Spleen (tissue), 11 donors: ENCODE data around the gene ST8SIA6. TPM values are rescaled to one million over a fixed set of nuclear protein-coding genes. Genes with fewer than 3 reads are reported as not detected.

ENCODE experiments used
- DNase-seq: peaks from one replicate; pipeline ENCODE4 v3.0.0-alpha.2; 2020
- H3K27ac ChIP-seq, 8 donors: fragments of 200-600 bp; sonication (generic) in 7 of 8; 1 replicate in 4 of 8; 2 replicates in 4 of 8; pipeline versions ENCODE4 v1.5.0 to v1.8.0; 2016 to 2021; ENCODE audit warnings: inconsistent platforms in 4 of 8, mild to moderate bottlenecking in 4 of 8, moderate library complexity in 1 of 8
- H3K27me3 ChIP-seq, 7 donors: fragments of 200-600 bp; sonication (generic) in 6 of 7; replicated peaks in 1 of 7; 1 replicate in 4 of 7; 2 replicates in 3 of 7; pipeline versions ENCODE4 v1.5.0 to v1.8.0; 2016 to 2021; ENCODE audit warnings: inconsistent platforms in 3 of 7, mild to moderate bottlenecking in 1 of 7
- H3K36me3 ChIP-seq, 6 donors: fragments of 200-600 bp; sonication (generic) in 5 of 6; 1 replicate in 4 of 6; 2 replicates in 2 of 6; pipeline versions ENCODE4 v1.5.0 to v1.8.0; 2016 to 2021; ENCODE audit warnings: inconsistent platforms in 2 of 6
- H3K4me1 ChIP-seq, 6 donors: fragments of 200-600 bp; sonication (generic) in 5 of 6; 1 replicate in 3 of 6; 2 replicates in 3 of 6; pipeline versions ENCODE4 v1.5.0 to v1.8.0; 2016 to 2021; ENCODE audit warnings: inconsistent platforms in 3 of 6
- H3K4me3 ChIP-seq, 8 donors: fragments of 200-600 bp; sonication (generic) in 7 of 8; 1 replicate in 4 of 8; 2 replicates in 4 of 8; pipeline versions ENCODE4 v1.5.0 to v1.8.0; 2016 to 2021; ENCODE audit warnings: inconsistent platforms in 4 of 8, mild to moderate bottlenecking in 4 of 8, moderate library complexity in 2 of 8
- H3K9me3 ChIP-seq, 8 donors: fragments of 200-600 bp; sonication (generic) in 7 of 8; 1 replicate in 4 of 8; 2 replicates in 4 of 8; pipeline versions ENCODE4 v1.5.0 to v1.8.0; 2016 to 2021; ENCODE audit warnings: inconsistent platforms in 4 of 8
- POLR2A ChIP-seq, 3 donors: fragments of 450-650 bp; IDR thresholded peaks; one replicate each; pipeline ENCODE4 v1.5.1; 2017; ENCODE audit warnings: antibody characterized with exemption in 3 of 3, mild to moderate bottlenecking in 1 of 3
- POLR2AphosphoS5 ChIP-seq, 3 donors: sonication (generic); formaldehyde crosslinking; IDR thresholded peaks; one replicate each; pipeline ENCODE4 v1.5.1; 2017; ENCODE audit warnings: antibody characterized with exemption in 3 of 3
- WGBS, 5 donors: extraction: QIAGEN DNeasy Blood & Tissue Kit in 3 of 5; methylation state at CpG; one replicate each; pipeline versions ENCODE4 v1.1.5 to v1.1.7; 2013 to 2018; 5-methylcytosine and 5-hydroxymethylcytosine counted together
- intact Hi-C: fragments of 100-400 bp; cut with DNase I; formaldehyde crosslinking; loops from one replicate; pipeline ENCODE4 v1.15.0; 2023; ENCODE audit warnings: low total_unique reads
- polyA plus RNA-seq, 3 donors: library from polyadenylated mRNA; stranded (reverse); fragments of 200-250 nt; gene quantifications; one replicate each; pipeline ENCODE4 v1.2.1, GENCODE V29; 2013
- total RNA-seq, 7 donors: library from RNA; depleted of rRNA in 3 of 7; stranded (reverse); fragments of >200 nt in 3 of 7; fragmentation: NEBNext Ultra II Directional in 4 of 7; extraction: Animal tissue kit (Norgen Biotek cat#: 25700) in 4 of 7; gene quantifications; one replicate each; pipeline versions ENCODE4 v1.1.0 to v1.2.1, GENCODE V29; 2016 to 2021
- TF ChIP-seq, protein P1 (sequence below), 11 experiments: fragments of 200-600 bp in 7 of 11; fragments of 450-650 bp in 4 of 11; sonication (generic) in 4 of 11; IDR thresholded peaks in 8 of 11; conservative IDR thresholded peaks in 3 of 11; 1 replicate in 7 of 11; 2 replicates in 4 of 11; pipeline versions ENCODE4 v1.4.0 to v1.8.0; 2016 to 2021; ENCODE audit warnings: antibody characterized with exemption in 11 of 11, inconsistent platforms in 4 of 11, mild to moderate bottlenecking in 1 of 11
- donor health status: healthy with polysubstance abuse.
- donor health status: DM: no; HTN: no; CAD: no; lungs with moderate emphysema.
- donor health status: DM: no; HTN: no; CAD: no.
- donor health status: Bipolar disorder and iron deficiency.
- donor health status: healthy.
- donor health status: DM: no; HTN: no; CAD: no.
- donor health status: DM: yes; HTN: yes; CAD: no.

Gene ST8SIA6
- total and polyA plus RNA-seq, 10 donors: 0.02 to 1.2 (median 1.0) TPM; not detected in 3

DNA sequence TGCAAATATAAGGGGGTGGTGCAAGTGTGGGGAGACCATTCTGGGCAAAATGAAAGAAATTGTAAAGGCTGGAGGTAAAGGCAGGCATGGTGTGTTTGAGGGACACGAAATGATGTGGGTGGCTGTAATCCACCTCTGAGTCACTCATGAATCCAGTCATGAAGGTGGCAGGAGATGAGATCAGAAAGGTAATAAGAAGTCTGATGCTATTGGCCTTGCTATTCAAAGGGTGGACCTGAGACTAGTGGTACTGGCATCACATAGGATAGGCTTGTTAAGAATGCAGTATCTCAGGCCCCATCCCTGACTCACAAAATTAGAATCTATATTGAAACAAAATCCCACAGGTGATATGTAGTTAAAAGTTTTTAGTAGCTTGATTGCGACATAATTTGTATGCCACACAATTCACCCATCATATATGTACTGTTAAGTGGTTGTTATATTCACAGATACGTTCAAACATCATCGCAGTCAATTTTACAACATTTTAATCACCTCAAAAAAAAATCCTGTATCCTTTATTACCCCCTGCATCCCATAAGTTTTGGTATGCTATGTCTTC lies 85.6 kb downstream of the ST8SIA6 start:
- H3K4me3 ChIP-seq: no peak overlapping the region
- no peak overlapping the region for H3K27ac ChIP-seq
- WGBS, 5 donors: 90 to 95% (median 90%) methylated on average over 4 of the region's 4 CpGs
- DNase-seq: no peak
- no peaks in the 10 kb centered on the region for H3K36me3 ChIP-seq
- intact Hi-C loops: no loop called here
- H3K27me3 ChIP-seq: no peaks in the 10 kb centered on the region
- H3K9me3 ChIP-seq: peaks cover 0 to 13% (median 2%) of the 10 kb centered on the region in 8 donors
- H3K4me1 ChIP-seq: no peaks in the 10 kb centered on the region
- TF ChIP-seq, protein P1, sequence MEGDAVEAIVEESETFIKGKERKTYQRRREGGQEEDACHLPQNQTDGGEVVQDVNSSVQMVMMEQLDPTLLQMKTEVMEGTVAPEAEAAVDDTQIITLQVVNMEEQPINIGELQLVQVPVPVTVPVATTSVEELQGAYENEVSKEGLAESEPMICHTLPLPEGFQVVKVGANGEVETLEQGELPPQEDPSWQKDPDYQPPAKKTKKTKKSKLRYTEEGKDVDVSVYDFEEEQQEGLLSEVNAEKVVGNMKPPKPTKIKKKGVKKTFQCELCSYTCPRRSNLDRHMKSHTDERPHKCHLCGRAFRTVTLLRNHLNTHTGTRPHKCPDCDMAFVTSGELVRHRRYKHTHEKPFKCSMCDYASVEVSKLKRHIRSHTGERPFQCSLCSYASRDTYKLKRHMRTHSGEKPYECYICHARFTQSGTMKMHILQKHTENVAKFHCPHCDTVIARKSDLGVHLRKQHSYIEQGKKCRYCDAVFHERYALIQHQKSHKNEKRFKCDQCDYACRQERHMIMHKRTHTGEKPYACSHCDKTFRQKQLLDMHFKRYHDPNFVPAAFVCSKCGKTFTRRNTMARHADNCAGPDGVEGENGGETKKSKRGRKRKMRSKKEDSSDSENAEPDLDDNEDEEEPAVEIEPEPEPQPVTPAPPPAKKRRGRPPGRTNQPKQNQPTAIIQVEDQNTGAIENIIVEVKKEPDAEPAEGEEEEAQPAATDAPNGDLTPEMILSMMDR (IDR thresholded peaks at IDR 0.05 in 8 of 11, conservative IDR thresholded peaks at IDR 0.05 in 3 of 11): no peak
- TF ChIP-seq POLR2AphosphoS5 (IDR thresholded peaks at IDR 0.05): no peak
- TF ChIP-seq POLR2A (IDR thresholded peaks at IDR 0.05): no peak

DNA sequence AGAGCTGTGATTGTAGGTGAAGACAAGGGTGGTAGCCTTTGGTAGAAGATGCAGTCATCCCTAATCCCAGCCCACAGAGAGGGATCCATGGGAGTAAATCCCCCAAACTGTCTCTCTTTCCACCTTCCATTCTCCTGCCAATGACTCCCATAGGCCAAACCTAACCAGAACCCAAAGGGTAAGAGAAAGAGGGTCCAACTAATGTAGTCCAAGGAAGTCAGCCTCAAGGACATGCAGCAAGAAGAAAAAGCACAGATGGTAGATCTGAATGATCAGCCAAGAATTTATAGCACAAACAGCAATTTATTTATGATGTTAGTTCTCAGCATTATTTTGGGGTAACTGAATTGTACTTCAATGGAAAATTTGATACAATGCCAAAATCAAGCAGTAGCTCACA lies 87.7 kb downstream of the ST8SIA6 start:
- Histone ChIP-seq H3K27me3 (no peaks in the 10 kb centered on the region), H3K9me3 (peaks cover 0 to 13% (median 2%) of the 10 kb centered on the region in 8 donors), H3K36me3 (no peaks in the 10 kb centered on the region), H3K4me3 (no peak overlapping the region), H3K27ac (no peak overlapping the region), H3K4me1 (no peaks in the 10 kb centered on the region)
- intact Hi-C loops: no loop called here
- TF ChIP-seq POLR2A (IDR thresholded peaks at IDR 0.05): no peak
- TF ChIP-seq, protein P1 (IDR thresholded peaks at IDR 0.05 in 8 of 11, conservative IDR thresholded peaks at IDR 0.05 in 3 of 11): no peak
- no peak for TF ChIP-seq POLR2AphosphoS5 (IDR thresholded peaks at IDR 0.05)
- no peak for DNase-seq

DNA sequence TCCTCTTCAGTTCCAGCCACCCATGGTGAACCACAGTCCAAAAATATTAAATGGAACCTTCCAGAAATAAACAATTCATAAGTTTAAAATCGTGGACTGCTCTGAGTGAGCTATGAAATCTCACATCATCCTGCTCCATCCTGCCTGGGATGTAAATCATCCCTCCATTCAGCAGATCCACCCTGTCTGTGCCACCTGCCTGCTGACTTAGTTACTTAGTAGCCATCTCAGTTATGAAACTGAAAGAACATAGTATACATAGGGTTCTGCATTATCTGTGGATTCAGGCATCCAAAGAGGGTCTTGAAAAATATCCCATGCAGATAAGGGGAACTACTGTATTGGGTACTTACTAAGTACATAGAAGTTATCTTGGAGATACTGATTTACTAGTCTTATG lies 89.0 kb downstream of the ST8SIA6 start:
- WGBS, 5 donors: 65 to 79% (median 70%) methylated on average over 1 of the region's 1 CpG
- Histone ChIP-seq H3K4me1 (no peaks in the 10 kb centered on the region), H3K9me3 (peaks cover 0 to 13% (median 2%) of the 10 kb centered on the region in 8 donors), H3K36me3 (no peaks in the 10 kb centered on the region), H3K4me3 (no peak overlapping the region), H3K27ac (no peak overlapping the region), H3K27me3 (no peaks in the 10 kb centered on the region)
- intact Hi-C loops: no loop called here
- DNase-seq: no peak
- TF ChIP-seq, protein P1 (IDR thresholded peaks at IDR 0.05 in 8 of 11, conservative IDR thresholded peaks at IDR 0.05 in 3 of 11): no peak
- no peak for TF ChIP-seq POLR2A (IDR thresholded peaks at IDR 0.05)
- TF ChIP-seq POLR2AphosphoS5 (IDR thresholded peaks at IDR 0.05): no peak

DNA sequence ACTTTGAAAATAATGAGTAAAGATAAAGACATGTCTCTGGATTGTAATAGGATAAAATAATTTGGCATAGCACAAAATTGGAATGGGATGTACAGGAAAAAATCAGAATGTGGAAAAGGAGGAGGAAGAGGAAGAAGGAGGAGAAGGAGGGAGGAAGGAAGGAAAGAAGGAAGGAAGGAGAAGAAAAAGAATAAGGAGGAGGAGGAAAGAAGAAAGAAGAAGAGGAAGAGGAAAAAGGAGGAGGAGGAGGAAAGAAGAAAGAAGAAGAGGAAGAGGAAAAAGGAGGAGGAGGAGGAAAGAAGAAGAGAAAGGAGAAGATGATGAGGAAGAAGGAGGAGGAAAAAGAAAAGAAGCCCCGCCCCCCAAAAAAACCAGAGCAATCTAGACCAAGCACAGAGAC lies 95.9 kb downstream of the ST8SIA6 start:
- no peak for DNase-seq
- no peak for TF ChIP-seq POLR2AphosphoS5 (IDR thresholded peaks at IDR 0.05)
- TF ChIP-seq, protein P1 (IDR thresholded peaks at IDR 0.05 in 8 of 11, conservative IDR thresholded peaks at IDR 0.05 in 3 of 11): no peak
- TF ChIP-seq POLR2A (IDR thresholded peaks at IDR 0.05): no peak
- Histone ChIP-seq H3K27me3 (no peaks in the 10 kb centered on the region), H3K4me3 (no peak overlapping the region), H3K27ac (no peak overlapping the region), H3K4me1 (no peaks in the 10 kb centered on the region), H3K36me3 (no peaks in the 10 kb centered on the region), H3K9me3 (no peaks in the 10 kb centered on the region)
- WGBS, 5 donors: 9 to 96% (median 91%) methylated on average over 1 of the region's 1 CpG
- intact Hi-C loops: no loop called here
